H9 (cell line): ENCODE data around the gene PRDX1. TPM values are rescaled to one million over a fixed set of nuclear protein-coding genes. Genes with fewer than 3 reads are reported as not detected.

ENCODE experiments used
- DNase-seq: peaks from one replicate; pipeline ENCODE4 v3.0.0-alpha.2; 2017
- H2AFZ ChIP-seq: one replicate; pipeline ENCODE4 v1.6.1; 2013; ENCODE audit warnings: mild to moderate bottlenecking, low read length, control low read depth, moderate library complexity
- H2AK5ac ChIP-seq: 2 replicates; pipeline ENCODE4 v1.6.1; 2013; ENCODE audit warnings: low read length, control low read depth, mixed read lengths; ENCODE audit not compliant: insufficient read length
- H2BK120ac ChIP-seq: one replicate; pipeline ENCODE4 v1.6.1; 2013; ENCODE audit warnings: low read depth, mild to moderate bottlenecking, low read length, control low read depth, inconsistent platforms; ENCODE audit not compliant: poor library complexity, severe bottlenecking
- H2BK12ac ChIP-seq: 2 replicates; pipeline ENCODE4 v1.6.1; 2013; ENCODE audit warnings: low read length, control low read depth, mixed read lengths, low read depth; ENCODE audit not compliant: insufficient read length
- H2BK15ac ChIP-seq: 2 replicates; pipeline ENCODE4 v1.6.1; 2013; ENCODE audit warnings: low read depth, low read length, control low read depth
- H2BK20ac ChIP-seq: one replicate; pipeline ENCODE4 v1.6.1; 2013; ENCODE audit warnings: low read depth, mild to moderate bottlenecking, low read length, control low read depth, inconsistent platforms; ENCODE audit not compliant: poor library complexity, severe bottlenecking
- H2BK5ac ChIP-seq: 2 replicates; pipeline ENCODE4 v1.6.1; 2013; ENCODE audit warnings: low read length, control low read depth, mixed read lengths; ENCODE audit not compliant: insufficient read length
- H3K14ac ChIP-seq: 2 replicates; pipeline ENCODE4 v1.6.1; 2013; ENCODE audit warnings: low read length, control low read depth; ENCODE audit not compliant: insufficient read depth
- H3K18ac ChIP-seq: 2 replicates; pipeline ENCODE4 v1.6.1; 2013; ENCODE audit warnings: low read depth, mild to moderate bottlenecking, mixed read lengths, low read length, control low read depth; ENCODE audit not compliant: insufficient read length
- H3K23ac ChIP-seq: 2 replicates; pipeline ENCODE4 v1.6.1; 2013; ENCODE audit warnings: low read length, control low read depth, mixed read lengths, low read depth; ENCODE audit not compliant: insufficient read length
- H3K23me2 ChIP-seq: 2 replicates; pipeline ENCODE4 v1.6.1; 2013; ENCODE audit warnings: low read depth, mild to moderate bottlenecking, mixed read lengths, low read length, control low read depth; ENCODE audit not compliant: insufficient read length, poor library complexity, severe bottlenecking
- H3K27ac ChIP-seq: 2 replicates; pipeline ENCODE4 v1.5.1; 2013; ENCODE audit warnings: low read length, control low read depth, mixed read lengths, low read depth; ENCODE audit not compliant: insufficient read length
- H3K27me3 ChIP-seq: 2 replicates; pipeline ENCODE4 v1.6.1; 2013; ENCODE audit warnings: low read length, control low read depth, inconsistent platforms; ENCODE audit not compliant: insufficient read depth
- H3K4ac ChIP-seq: 2 replicates; pipeline ENCODE4 v1.6.1; 2013; ENCODE audit warnings: low read depth, mild to moderate bottlenecking, control low read depth, inconsistent platforms, low read length, moderate library complexity
- H3K4me1 ChIP-seq: 2 replicates; pipeline ENCODE4 v1.6.1; 2013; ENCODE audit warnings: low read length, control low read depth, inconsistent platforms; ENCODE audit not compliant: insufficient read depth
- H3K4me2 ChIP-seq: 2 replicates; pipeline ENCODE4 v1.6.1; 2013; ENCODE audit warnings: low read length, control low read depth, mixed read lengths; ENCODE audit not compliant: insufficient read length, insufficient read depth
- H3K56ac ChIP-seq: 2 replicates; pipeline ENCODE4 v1.6.1; 2013; ENCODE audit warnings: low read depth, mild to moderate bottlenecking, mixed read lengths, low read length, control low read depth; ENCODE audit not compliant: insufficient read length
- H3K79me1 ChIP-seq: 2 replicates; pipeline ENCODE4 v1.6.1; 2013; ENCODE audit warnings: low read depth, mild to moderate bottlenecking, moderate library complexity, low read length, control low read depth, inconsistent platforms; ENCODE audit not compliant: insufficient read depth, poor library complexity, severe bottlenecking
- H3K79me2 ChIP-seq: 2 replicates; pipeline ENCODE4 v1.6.1; 2013; ENCODE audit warnings: low read length, control low read depth, inconsistent platforms; ENCODE audit not compliant: insufficient read depth
- H3K9ac ChIP-seq: 2 replicates; pipeline ENCODE4 v1.6.1; 2013; ENCODE audit warnings: low read length, control low read depth, mixed read lengths; ENCODE audit not compliant: insufficient read length; ENCODE audit errors: extremely low read depth
- H3K9me3 ChIP-seq: one replicate; pipeline ENCODE4 v1.6.1; 2013; ENCODE audit warnings: low read depth, low read length, inconsistent platforms; ENCODE audit not compliant: control insufficient read depth
- H3T11ph ChIP-seq: one replicate; pipeline ENCODE4 v1.6.1; 2013; ENCODE audit warnings: mild to moderate bottlenecking, low read length, control low read depth, inconsistent platforms
- H4K20me1 ChIP-seq: one replicate; pipeline ENCODE4 v1.6.1; 2013; ENCODE audit not compliant: control insufficient read depth, insufficient read length, insufficient read depth
- H4K5ac ChIP-seq: 2 replicates; pipeline ENCODE4 v1.6.1; 2013; ENCODE audit warnings: low read depth, mild to moderate bottlenecking, mixed read lengths, low read length, control low read depth; ENCODE audit not compliant: insufficient read length
- H4K8ac ChIP-seq: replicated peaks from 2 replicates; pipeline ENCODE4 v1.6.1; 2013; ENCODE audit warnings: low read length, control low read depth, mixed read lengths, low read depth; ENCODE audit not compliant: insufficient read length
- H4K91ac ChIP-seq: 2 replicates; pipeline ENCODE4 v1.6.1; 2013; ENCODE audit warnings: low read depth, mild to moderate bottlenecking, moderate library complexity, mixed read lengths, low read length, control low read depth; ENCODE audit not compliant: insufficient read length
- H3K27ac Mint-ChIP-seq, 3 experiments: 2 replicates in 2 of 3; 3 replicates in 1 of 3; pipeline ENCODE4 v1.8.0; 2020 to 2021; ENCODE audit warnings: mixed read lengths in 3 of 3, mild to moderate bottlenecking in 1 of 3, moderate library complexity in 1 of 3
- H3K27me3 Mint-ChIP-seq: 2 replicates; pipeline ENCODE4 v1.8.0; 2021; ENCODE audit warnings: low read depth, mild to moderate bottlenecking, moderate library complexity, mixed read lengths
- H3K36me3 Mint-ChIP-seq, 3 experiments: 2 replicates in 2 of 3; 3 replicates in 1 of 3; pipeline ENCODE4 v1.8.0; 2020 to 2021; ENCODE audit warnings: low read depth in 3 of 3, mixed read lengths in 3 of 3; ENCODE audit not compliant: insufficient read depth in 1 of 3
- H3K4me1 Mint-ChIP-seq, 2 experiments: 2 replicates each; pipeline ENCODE4 v1.8.0; 2020; ENCODE audit warnings: mixed read lengths in 2 of 2
- H3K4me3 Mint-ChIP-seq, 2 experiments: 2 replicates in 1 of 2; 3 replicates in 1 of 2; pipeline ENCODE4 v1.8.0; 2020 to 2021; ENCODE audit warnings: mild to moderate bottlenecking in 2 of 2, mixed read lengths in 2 of 2, moderate library complexity in 1 of 2
- H3K9me3 Mint-ChIP-seq, 2 experiments: 2 replicates in 1 of 2; 3 replicates in 1 of 2; pipeline ENCODE4 v1.8.0; 2020; ENCODE audit warnings: mild to moderate bottlenecking in 2 of 2, mixed read lengths in 2 of 2, moderate library complexity in 1 of 2
- CTCF ChIP-seq: fragments of 200-600 bp; sonication (generic); conservative IDR thresholded peaks from 3 replicates; pipeline ENCODE4 v1.8.0; 2021; ENCODE audit warnings: antibody characterized with exemption, mild to moderate bottlenecking
- WGBS: extraction: QIAGEN DNeasy Blood & Tissue Kit; methylation state at CpG from one replicate; pipeline ENCODE4 v1.1.7; 2013; ENCODE audit warnings: missing lambda C conversion rate, low lambda C conversion rate, mixed read lengths; ENCODE audit not compliant: insufficient read length; ENCODE audit errors: extremely low coverage; 5-methylcytosine and 5-hydroxymethylcytosine counted together
- total RNA-seq: library from RNA; stranded (reverse); gene quantifications from 2 replicates; pipeline ENCODE4 v1.2.1, GENCODE V29; 2021

Gene PRDX1
- total RNA-seq, 1 experiment from 2014 or later: 1,003 TPM

GRCh38 chr1:45530632-45531135, 9.0 kb upstream of the PRDX1 start:
- Histone ChIP-seq H2BK120ac (no peak overlapping the region), H3K9ac (no peak overlapping the region), H3K23ac (no peak overlapping the region), H3K9me3 (no peaks in the 10 kb centered on the region), H3K4me2 (no peak overlapping the region), H2BK20ac (no peak overlapping the region), H2AFZ (no peak overlapping the region), H3K79me1 (no peaks in the 10 kb centered on the region), H3K4me1 (no peaks in the 10 kb centered on the region), H3K79me2 (no peaks in the 10 kb centered on the region), H3K27me3 (no peaks in the 10 kb centered on the region), H3K23me2 (no peaks in the 10 kb centered on the region), H2BK15ac (no peak overlapping the region), H3K18ac (no peak overlapping the region), H3K14ac (no peak overlapping the region), H2AK5ac (no peak overlapping the region), H4K91ac (no peak overlapping the region), H3K27ac (no peak overlapping the region), H3K56ac (no peak overlapping the region), H4K20me1 (no peaks in the 10 kb centered on the region), H3K4ac (no peak overlapping the region), H4K5ac (no peak overlapping the region), H4K8ac (no peak overlapping the region), H3T11ph (no peak overlapping the region), H2BK5ac (no peak overlapping the region), H2BK12ac (no peak overlapping the region)
- Mint-ChIP-seq H3K27me3 (no peaks in the 10 kb centered on the region; the same call in 1 of the 2 replicates), H3K27ac (no peak overlapping the region), H3K4me1 (peaks cover 12 to 19% of the 10 kb centered on the region in 2 experiments), H3K4me3 (no peak overlapping the region), H3K9me3 (no peaks in the 10 kb centered on the region), H3K36me3 (no peaks in the 10 kb centered on the region)
- no peak for TF ChIP-seq CTCF
- WGBS: no CpG with 5 or more reads among the region's 11 CpGs
- DNase-seq: no peak
